HFFc6 (cell line): ENCODE data around the gene MTO1. TPM values are rescaled to one million over a fixed set of nuclear protein-coding genes. Genes with fewer than 3 reads are reported as not detected.

ENCODE experiments used
- DNase-seq: peaks from one replicate; pipeline ENCODE4 v3.0.0-alpha.2; 2018
- H3K27ac Mint-ChIP-seq: 2 replicates; pipeline ENCODE4 v1.8.0; 2020; ENCODE audit warnings: mild to moderate bottlenecking, mixed read lengths
- H3K27me3 Mint-ChIP-seq: 2 replicates; pipeline ENCODE4 v1.8.0; 2021; ENCODE audit warnings: mild to moderate bottlenecking, moderate library complexity, mixed read lengths; ENCODE audit not compliant: insufficient read depth
- H3K36me3 Mint-ChIP-seq: 2 replicates; pipeline ENCODE4 v1.8.0; 2021; ENCODE audit warnings: low read depth, mixed read lengths
- H3K4me1 Mint-ChIP-seq: 2 replicates; pipeline ENCODE4 v1.8.0; 2020; ENCODE audit warnings: low read depth, mixed read lengths
- H3K4me3 Mint-ChIP-seq: 2 replicates; pipeline ENCODE4 v1.8.0; 2020; ENCODE audit warnings: mild to moderate bottlenecking, moderate library complexity, mixed read lengths
- H3K9me3 Mint-ChIP-seq: 2 replicates; pipeline ENCODE4 v1.8.0; 2020; ENCODE audit warnings: mild to moderate bottlenecking, mixed read lengths
- total RNA-seq, 6 experiments: library from RNA; stranded (reverse); fragmentation: NEBNext Ultra II Directional; extraction: Animal tissue kit (Norgen Biotek cat#: 25700); gene quantifications; 2 replicates in 1 of 6; 3 replicates in 5 of 6; pipeline ENCODE4 v1.2.3, GENCODE V29; 2021
- TF ChIP-seq, protein P1 (sequence below): fragments of 200-600 bp; sonication (generic); IDR thresholded peaks from 2 replicates; pipeline ENCODE4 v1.5.0; 2021; ENCODE audit warnings: antibody characterized with exemption, mild to moderate bottlenecking

The MTO1 gene
- total RNA-seq, 6 experiments from 2014 or later, result 18.5 to 28.2 (median 21.5) TPM

DNA sequence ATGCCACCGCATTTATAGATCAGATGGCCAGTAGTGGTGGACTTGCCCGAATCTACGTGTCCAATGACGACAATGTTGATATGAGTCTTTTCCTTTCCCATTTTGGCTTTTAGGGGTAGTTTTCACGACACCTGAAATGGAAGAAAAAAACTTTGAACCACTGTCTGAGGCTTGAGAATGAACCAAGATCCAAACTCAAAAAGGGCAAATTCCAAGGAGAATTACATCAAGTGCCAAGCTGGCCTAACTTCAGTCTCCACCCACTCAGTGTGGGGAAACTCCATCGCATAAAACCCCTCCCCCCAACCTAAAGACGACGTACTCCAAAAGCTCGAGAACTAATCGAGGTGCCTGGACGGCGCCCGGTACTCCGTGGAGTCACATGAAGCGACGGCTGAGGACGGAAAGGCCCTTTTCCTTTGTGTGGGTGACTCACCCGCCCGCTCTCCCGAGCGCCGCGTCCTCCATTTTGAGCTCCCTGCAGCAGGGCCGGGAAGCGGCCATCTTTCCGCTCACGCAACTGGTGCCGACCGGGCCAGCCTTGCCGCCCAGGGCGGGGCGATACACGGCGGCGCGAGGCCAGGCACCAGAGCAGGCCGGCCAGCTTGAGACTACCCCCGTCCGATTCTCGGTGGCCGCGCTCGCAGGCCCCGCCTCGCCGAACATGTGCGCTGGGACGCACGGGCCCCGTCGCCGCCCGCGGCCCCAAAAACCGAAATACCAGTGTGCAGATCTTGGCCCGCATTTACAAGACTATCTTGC lies 58.6 kb downstream of the MTO1 start:
- DNase-seq, result peak; percentile 81
- TF ChIP-seq, protein P1, sequence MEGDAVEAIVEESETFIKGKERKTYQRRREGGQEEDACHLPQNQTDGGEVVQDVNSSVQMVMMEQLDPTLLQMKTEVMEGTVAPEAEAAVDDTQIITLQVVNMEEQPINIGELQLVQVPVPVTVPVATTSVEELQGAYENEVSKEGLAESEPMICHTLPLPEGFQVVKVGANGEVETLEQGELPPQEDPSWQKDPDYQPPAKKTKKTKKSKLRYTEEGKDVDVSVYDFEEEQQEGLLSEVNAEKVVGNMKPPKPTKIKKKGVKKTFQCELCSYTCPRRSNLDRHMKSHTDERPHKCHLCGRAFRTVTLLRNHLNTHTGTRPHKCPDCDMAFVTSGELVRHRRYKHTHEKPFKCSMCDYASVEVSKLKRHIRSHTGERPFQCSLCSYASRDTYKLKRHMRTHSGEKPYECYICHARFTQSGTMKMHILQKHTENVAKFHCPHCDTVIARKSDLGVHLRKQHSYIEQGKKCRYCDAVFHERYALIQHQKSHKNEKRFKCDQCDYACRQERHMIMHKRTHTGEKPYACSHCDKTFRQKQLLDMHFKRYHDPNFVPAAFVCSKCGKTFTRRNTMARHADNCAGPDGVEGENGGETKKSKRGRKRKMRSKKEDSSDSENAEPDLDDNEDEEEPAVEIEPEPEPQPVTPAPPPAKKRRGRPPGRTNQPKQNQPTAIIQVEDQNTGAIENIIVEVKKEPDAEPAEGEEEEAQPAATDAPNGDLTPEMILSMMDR, result no peak
- Mint-ChIP-seq H3K9me3 (peaks cover 42% of the 10 kb centered on the region), H3K4me3 (peak overlapping the region; percentile 97), H3K36me3 (peaks cover 54% of the 10 kb centered on the region), H3K4me1 (peaks cover 46% of the 10 kb centered on the region), H3K27me3 (peaks cover 58% of the 10 kb centered on the region), H3K27ac (peak overlapping the region; percentile 100)

DNA sequence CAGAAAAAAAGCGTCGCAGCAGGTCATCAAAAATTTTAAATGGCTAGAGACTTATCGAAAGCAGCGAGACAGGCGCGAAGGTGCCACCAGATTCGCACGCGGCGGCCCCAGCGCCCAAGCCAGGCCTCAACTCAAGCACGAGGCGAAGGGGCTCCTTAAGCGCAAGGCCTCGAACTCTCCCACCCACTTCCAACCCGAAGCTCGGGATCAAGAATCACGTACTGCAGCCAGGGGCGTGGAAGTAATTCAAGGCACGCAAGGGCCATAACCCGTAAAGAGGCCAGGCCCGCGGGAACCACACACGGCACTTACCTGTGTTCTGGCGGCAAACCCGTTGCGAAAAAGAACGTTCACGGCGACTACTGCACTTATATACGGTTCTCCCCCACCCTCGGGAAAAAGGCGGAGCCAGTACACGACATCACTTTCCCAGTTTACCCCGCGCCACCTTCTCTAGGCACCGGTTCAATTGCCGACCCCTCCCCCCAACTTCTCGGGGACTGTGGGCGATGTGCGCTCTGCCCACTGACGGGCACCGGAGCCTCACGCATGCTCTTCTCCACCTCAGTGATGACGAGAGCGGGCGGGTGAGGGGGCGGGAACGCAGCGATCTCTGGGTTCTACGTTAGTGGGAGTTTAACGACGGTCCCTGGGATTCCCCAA lies 59.3 kb downstream of the MTO1 start, which contains the start of gene EEF1A1:
Gene EEF1A1, minus strand, starts transcription at position 345 of the 663 bp plus-strand sequence. CDS start 1,006 bp downstream, outside the sequence.
- TF ChIP-seq, protein P1, result no peak
- Mint-ChIP-seq H3K4me3 (peak within 1 kb of the TSS; percentile 97), H3K9me3 (peaks cover 42% of the 10 kb centered on the region), H3K27me3 (peaks cover 51% of the 10 kb centered on the region), H3K4me1 (peaks cover 48% of the 10 kb centered on the region), H3K36me3 (peaks cover 49% of the 10 kb centered on the region), H3K27ac (peak within 1 kb of the TSS; percentile 100)
- DNase-seq, result peak; percentile 100

DNA sequence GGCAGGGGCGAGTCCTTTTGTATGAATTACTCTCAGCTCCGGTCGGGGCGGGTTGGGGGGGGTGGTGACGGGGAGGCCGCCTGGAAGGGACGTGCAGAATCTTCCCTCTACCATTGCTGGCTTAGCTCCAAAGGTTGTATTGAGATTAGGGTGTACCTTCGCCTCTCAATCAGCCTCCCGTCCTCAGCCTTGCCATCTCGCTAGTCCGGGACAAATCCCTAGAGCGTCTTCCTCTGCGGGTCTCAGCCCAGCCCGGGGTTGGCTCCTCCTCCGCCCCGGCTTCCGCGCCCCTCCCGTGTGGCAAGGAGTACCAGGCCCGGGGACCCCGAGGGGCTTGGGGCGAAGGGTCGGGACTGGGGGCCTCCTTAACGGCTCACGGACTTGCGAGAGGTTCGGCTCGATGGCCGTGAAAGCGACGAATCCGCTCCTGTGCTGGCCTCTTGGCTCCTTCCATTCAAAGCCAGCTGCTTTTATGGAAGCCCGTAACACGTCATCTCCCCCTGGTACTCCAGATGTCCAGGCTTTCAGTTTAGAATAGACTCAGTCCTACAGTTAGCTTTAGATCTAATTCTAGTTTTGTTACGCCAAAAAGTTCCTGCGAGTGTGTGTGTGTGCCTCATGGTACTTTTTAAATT lies 59.9 kb downstream of the MTO1 start:
- peaks cover 48% of the 10 kb centered on the region for H3K4me1 Mint-ChIP-seq
- peaks cover 44% of the 10 kb centered on the region for H3K27me3 Mint-ChIP-seq
- TF ChIP-seq, protein P1, result no peak
- peak overlapping the region; percentile 100 for H3K27ac Mint-ChIP-seq
- peaks cover 40% of the 10 kb centered on the region for H3K9me3 Mint-ChIP-seq
- H3K36me3 Mint-ChIP-seq, result peaks cover 42% of the 10 kb centered on the region
- peak; percentile 69 for DNase-seq
- H3K4me3 Mint-ChIP-seq, result peak overlapping the region; percentile 97

DNA sequence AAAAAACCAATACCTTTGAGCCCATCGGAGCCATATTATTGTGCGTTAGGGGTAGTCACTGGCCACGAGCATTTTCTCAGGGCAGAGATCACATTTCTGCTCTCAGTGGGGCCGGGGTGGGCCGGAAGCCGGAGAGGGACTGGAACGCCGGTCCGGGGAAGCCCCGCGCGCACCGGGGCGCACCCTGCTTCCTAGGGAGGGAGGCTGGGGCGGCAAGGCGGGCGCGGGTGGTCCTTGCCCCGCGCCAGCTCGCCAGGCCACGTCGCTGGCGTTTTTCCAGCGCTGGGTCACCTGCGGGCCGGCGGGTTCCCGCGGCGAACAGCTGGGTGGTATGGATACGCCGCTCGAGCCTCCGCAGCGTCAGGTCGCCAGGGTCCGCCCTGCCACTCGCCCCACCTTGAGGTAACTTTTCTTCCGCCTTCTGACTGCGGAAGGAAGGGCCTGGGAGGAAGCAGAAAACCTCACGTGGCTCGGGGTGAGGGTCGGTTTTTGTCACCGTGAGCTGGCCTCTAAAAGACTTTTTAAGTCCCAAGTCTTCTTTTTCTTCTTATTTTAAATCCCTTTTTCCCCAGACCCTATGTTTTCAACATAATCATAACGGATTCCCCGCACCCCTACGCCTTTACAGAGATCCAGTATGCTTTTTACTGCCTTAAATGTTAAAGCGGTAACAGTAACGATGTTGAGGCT lies 62.0 kb downstream of the MTO1 start:
- Mint-ChIP-seq H3K4me3 (peak overlapping the region; percentile 30; the same call in 1 of the 2 replicates), H3K36me3 (peaks cover 24% of the 10 kb centered on the region), H3K4me1 (peaks cover 42% of the 10 kb centered on the region), H3K9me3 (peaks cover 25% of the 10 kb centered on the region), H3K27me3 (peaks cover 26% of the 10 kb centered on the region), H3K27ac (peak overlapping the region; percentile 45)
- no peak for DNase-seq
- TF ChIP-seq, protein P1, result no peak
